GM21737 (cell line): ENCODE measurements around the gene ASCC3.

Experiments
- ATAC-seq: cut with Tn5 transposase; IDR thresholded peaks from one replicate; pipeline ENCODE4 v1.9.1; 2021; ENCODE audit warnings: mild to moderate bottlenecking, moderate library complexity; ENCODE audit not compliant: unreplicated experiment

The ASCC3 gene

DNA sequence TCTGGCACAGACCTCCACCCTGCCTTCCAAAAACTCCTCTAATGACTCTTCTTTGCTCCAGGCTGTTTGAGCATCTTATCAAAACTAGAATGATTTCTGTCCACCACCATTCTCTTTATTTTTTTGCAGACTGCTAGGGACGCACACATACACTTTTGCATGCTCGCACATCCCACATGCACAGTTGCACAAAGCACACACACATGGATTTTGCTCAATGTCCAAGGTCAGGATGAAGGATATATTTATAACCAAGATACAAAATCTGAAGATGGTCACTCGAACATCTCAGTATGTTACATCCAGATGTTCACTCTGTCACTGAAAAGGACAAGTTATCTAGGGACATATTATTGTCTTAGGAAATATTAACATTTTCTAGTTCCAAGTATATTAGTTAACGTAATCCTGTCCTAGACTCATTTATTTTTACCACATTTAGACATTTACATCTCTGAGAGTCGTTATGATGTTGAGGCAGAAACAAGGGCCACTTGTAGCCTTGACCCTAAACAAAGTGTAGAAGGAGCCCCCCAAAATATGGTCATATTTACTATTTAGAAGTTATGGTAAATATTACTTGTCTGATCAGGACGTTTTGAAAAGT lies 413.0 kb downstream of the ASCC3 start:
- ATAC-seq, result no peak

DNA sequence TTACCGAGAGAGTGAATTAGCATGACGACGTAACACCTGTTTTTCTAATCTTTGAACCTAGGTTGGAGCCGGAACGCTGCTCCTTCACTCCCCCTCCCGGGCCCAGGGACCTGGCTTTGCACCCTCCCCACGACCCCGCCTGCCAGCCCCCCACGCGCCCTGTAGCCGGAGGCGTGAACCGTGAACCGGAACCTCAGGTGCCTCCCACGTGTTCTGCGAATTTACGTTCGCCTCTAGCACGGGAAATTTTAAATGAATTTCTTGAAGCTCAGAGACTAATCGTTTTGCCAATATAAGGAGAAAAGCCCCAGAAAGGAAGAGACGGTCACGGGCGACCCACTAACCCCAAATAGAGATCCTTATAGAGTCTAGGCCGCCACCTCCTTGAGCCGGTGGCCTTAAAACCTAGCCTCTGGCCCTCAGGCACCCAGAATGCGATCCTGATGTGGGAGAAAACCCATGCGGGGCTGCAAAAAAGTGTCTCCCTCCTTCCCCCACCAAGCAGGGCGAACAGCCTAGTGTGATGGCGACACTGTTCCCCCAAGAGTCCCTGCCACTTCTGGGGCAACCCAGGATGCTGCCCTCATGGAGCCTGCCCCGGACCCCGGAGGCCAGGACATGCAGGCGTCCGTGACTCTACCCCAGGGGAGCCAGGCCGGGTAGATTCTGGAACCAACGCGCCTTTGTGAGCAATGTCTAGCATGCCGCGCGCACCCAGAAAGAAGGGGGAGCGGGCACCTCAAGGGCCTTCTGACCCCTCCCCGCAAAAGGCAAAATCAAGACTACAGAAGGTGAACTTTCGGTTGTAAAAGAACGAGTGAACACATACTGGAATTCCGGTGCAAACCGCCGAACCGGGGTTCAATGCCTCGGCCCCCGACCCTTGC lies 413.8 kb downstream of the ASCC3 start:
- ATAC-seq, result no peak

DNA sequence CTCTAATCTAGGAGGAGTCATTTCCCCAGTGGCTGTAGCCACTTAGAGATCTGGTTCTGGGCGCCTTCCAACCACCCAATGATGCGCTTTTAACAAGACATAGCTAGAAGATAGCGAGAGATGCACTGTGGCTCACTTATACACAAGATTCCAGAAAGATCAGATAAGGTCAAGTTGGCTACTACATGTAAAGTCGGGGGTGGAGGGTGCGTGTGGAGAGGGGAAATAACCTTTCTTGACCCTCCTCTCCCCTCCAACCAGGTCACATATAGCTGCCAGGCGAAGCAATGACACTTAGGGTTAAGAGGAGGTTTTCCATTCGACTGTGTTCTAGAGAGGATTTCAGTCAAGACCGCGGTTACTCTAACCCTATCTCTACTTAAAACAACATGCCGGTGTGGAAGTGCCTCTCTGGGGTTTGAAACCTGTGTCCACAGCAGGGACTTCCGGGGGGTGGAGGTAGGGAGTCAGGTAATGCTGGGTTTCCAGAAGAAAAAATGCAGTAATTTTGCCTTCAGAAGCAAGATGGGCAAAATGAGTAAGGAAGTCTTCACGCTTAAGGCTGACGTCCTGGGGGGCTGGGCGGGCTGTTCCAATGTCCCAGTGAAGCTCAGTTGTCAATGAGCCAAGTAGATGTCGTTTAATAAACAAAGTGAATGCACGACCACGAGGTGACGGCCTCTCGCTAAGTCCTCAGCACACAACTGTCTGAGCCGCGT lies 414.6 kb downstream of the ASCC3 start:
- ATAC-seq, result no peak

DNA sequence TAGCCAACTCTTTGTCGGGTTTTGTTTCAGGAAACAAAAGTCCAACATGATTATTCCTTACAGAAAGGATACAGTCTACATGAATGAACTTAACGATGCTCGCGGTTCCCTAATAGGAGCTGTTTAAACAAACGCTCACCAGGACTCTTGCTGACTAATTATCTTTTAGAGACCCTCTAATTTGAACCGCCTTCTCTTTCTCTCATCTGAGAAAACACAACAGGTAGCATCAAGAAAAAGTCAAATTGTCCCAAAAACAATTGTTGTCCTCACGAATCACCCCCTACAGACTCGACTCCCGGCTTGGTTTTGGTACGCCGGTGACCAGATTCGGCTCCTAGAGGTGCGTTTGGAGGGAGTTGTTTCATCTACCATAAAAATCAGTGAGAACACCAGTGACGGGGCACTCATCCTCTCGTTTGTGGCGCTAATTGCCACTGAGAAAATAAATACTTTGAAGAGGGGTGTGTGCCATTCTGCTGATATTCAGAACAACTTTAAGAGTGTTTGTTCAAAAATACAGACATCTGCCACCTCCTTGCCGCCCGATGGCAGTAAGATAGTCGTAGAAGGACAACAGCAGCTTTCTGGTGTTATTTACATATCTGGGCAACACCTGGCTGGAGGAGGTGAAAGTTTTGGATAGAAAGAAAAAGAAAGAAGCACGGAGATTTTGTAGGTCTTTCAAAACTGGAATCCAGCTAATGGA lies 415.3 kb downstream of the ASCC3 start:
- no peak for ATAC-seq

DNA sequence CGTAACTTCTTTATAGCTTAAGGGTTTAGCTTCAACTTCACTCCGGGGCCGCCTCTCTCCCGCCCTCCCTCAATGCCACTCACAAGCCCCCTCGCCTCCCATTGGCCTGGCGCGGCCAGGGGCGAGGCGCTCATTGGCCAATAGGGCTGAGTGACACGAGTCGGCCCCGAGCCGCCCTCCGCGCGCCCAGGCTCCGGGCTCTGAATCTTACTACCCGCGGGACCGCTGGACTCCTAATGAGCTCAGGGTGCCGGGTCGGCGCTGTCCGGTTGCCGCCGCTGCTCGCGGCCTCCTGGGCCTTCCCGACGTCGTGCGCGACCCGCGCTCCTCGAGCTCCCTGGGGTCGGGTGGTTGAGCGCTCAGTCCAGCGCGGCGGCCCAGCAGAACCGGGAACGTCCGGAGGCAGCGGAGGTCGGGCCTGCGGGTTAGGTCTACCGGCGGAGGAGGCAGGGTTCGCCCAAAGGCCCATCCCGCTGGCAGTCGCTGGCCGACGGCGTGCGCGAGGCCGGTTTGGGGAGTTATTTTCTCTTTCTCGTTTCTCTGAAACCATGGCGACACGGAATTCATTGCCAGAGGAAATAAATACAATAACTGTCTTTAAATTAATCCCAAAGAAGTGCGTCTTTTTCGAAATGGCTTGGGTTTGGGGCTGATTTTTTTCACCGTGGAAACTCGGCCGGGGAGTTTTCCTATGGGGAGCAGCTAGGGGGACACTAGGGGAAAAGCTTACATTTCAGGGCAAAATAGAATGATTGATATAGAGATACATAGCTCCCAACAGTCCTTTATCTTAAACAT lies 416.0 kb downstream of the ASCC3 start, which contains the start of gene SIM1:
Gene SIM1 (minus strand): TSS at position 19 of the 798 bp plus-strand sequence. CDS start 1,453 bp downstream, outside the sequence.
- peak; percentile 58 for ATAC-seq

DNA sequence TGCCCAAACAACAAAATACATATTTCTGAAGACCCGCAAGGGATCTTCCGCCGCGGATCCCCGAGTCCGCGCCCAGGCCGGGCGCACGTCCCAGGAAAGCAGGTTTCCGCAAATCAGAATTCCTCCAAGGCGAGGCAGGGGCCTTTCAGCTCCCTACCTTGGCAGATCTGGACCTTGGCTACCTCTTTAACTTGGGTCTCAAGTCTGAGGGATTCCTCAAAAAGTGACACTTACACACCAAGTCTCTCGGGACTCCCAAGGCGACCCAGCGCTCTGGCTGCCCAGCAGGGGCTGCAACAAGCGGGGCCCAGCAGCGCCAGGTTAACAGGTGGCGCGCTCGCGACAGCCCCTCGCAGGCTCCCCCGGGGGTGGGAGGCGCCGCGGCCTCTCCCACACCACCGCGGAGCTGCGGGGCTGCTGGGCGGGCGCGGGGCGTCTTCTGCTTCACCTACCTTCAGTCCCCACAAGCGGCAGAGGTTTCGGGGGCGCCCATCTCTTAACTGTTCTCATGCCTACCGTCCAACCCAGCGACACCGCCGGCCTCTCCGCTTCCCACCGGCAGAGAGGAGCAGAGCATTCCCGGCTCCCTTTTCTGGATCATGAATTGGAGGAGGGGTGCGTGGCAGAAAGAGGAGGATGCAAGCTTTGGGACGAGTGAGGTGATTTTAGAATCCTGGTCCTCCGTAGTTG lies 416.8 kb downstream of the ASCC3 start:
- no peak for ATAC-seq

DNA sequence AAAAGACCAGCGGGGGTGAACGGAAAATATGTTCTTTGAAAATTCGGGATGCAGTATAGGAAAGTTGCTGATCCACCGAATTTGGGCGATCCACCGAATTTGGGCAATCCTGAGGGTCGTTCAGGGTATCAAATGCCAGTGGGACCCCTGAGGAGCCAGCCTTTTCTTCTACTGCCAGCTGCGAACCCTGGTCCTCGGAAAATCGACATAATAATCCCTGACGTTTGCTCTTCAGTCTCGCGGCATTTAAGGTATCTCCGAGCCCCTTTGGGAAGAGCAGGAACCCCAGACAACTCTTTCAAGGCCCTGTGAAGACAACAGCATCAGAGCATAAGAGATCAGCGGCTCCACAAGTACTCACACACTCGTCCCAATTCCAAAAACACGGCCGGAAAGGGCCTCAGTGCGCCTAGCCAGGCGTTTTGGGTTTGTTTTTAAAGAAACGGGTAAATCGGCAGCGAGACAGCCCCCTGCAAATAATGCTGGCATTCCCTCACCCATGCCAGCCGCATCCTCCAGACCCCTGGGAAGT lies 417.4 kb downstream of the ASCC3 start:
- no peak for ATAC-seq

DNA sequence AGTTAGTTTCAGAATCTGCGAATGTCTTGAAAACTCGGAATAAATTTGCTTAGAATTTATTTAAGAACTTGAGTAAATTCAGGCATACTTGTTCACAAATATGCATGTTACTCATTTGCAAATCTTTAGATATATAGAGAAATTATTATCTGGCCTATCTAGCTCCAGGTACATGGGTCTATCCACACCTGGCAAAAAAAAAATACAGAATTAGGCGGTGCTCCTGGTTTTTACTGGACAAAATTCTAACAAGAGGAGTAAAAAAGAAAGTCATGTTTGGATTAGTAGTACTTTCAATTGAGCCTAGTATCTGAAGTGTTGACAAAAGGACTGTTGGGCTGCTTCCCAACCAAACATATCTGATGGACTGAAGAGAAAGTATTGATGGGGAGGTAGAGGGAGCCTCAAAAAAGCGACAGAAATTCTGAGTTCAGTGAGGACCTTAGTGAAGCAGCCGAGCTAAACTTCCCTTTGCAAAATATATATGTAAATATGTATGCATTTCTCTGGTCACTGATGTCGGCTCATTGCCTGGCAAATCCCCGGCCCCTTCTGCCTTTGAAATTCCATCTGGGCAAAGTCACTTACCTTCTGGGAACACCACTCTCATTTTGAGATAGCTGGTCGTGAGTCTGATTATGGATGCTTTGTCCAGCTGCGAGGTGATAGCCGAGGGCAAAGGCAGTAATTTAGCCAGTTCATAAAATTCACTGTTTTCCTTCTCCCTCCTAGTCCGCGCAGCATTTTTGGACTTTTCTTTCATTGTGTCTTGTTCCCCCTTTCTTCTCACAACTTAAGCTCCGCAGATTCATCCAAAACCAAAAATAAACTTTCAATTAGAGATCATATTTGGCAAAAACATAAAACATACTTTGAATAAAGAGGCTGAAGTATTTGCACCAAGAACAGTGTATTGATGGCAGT lies 418.2 kb downstream of the ASCC3 start:
- ATAC-seq, result no peak

DNA sequence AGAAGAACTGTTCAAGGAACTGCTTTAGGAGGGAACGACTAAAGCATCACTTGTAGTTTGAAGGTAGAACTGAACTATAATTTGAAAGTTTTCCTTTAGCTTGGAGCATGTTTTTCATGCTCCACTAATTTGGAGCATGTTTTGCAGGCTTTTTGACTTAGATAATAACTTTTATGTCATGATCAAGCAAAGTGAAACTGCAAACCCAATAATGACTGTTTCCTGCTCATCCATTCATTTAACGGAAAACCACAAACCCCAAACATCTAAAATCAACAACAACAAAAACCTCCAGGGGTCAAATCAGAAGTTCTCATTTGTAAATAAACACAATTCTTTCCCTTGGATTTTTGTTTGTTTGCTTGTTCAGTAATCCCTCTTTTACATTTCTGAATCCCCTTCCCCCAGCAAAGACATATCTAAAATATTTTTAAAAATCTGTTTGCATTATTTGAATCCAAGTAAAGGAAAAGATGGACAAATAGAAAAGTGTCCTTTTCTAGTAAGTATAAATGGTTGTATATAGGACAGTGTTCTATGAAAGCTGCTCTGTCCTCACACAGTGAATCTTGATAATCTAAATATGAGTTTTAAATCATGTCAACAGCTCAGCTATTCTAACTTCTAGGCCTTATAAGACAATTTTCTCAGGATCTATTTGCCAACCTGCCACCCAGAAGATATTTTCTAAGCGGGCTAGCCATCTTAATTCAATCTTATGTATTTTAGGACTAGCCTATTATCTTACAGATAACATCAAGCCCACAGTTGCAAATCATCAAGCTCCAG lies 419.0 kb downstream of the ASCC3 start:
- no peak for ATAC-seq

DNA sequence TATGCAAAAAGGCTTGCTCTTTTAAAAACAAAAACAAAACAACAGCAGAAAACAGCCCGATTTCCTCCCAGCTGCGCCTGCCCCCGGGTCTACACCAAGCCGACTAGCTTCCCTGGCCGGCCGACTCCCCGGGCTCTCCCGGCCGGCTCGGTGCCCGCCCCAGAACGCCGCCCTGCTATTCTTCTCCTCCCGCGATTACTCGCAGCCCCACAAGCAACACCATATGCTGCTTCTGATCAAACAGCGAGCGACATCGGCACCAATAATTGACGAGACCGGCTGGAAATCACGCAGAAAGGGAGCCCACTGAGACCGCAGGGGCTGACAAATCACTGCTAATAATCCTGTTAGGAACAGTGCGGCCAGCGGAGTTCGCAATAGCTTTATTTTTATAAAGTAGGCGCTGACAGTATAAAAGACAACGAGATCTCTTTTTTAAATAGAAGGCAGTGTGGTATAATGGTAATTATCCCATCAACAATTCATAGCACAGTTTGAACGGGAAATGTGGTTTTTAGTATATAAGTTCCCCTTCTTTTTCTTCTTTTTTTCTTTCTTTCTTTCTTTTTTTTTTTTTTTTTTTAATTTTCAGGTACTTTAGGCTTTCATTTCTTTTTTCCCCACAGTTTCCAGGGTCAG lies 419.7 kb downstream of the ASCC3 start:
- ATAC-seq, result no peak

DNA sequence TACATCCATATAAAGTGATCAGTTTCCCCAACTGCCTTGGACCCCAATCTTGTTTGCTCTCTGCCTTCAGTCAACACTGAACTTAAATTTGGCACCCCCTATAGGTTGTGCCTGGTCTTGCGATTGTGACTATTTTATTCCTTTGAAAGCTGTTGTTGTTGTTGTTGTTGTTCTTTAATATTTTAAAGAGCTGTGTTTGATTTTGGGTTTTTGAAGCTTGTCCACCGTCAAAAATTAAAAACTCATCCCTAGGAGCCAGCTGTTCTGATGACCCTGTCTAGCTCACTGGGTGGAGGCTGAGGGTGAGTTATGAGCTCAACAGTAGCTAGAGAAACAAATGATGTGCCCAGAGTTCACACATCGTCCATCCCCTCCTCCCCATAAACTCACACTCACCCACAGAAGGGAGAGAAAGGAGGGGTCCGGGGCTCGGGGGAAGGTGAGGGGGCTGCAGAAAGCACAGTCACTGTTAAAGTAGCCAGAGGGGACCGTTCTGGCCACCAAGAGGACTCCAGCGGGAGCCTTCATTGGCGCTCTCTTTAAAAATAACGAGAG lies 420.4 kb downstream of the ASCC3 start:
- no peak for ATAC-seq

DNA sequence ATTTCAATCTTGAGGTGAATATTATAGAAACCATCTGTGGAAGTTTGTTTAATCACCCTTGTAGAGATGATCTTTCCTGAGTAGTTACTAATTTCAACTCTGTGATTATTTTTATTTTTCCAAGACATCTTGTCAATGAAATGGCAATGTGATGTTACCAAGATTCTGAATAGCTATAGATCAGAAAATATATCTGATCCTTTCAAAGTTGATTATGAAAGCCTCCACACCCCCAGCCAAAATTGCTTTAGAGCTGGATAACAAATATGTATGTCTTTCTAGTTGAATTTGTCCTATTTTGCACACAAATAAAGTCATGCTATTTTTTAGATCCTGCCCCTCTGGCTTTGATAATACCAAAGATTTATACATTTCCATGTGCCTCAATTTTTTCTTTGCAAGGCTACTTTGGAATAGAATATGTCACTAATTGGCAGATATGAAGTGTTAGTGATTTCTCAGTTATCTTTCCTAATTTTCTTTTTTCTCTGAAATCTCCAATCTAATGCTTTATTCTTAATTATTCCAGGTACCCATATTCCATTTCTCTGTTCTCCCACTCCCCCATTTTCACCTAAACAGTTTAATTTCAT lies 421.4 kb downstream of the ASCC3 start:
- ATAC-seq, result no peak

DNA sequence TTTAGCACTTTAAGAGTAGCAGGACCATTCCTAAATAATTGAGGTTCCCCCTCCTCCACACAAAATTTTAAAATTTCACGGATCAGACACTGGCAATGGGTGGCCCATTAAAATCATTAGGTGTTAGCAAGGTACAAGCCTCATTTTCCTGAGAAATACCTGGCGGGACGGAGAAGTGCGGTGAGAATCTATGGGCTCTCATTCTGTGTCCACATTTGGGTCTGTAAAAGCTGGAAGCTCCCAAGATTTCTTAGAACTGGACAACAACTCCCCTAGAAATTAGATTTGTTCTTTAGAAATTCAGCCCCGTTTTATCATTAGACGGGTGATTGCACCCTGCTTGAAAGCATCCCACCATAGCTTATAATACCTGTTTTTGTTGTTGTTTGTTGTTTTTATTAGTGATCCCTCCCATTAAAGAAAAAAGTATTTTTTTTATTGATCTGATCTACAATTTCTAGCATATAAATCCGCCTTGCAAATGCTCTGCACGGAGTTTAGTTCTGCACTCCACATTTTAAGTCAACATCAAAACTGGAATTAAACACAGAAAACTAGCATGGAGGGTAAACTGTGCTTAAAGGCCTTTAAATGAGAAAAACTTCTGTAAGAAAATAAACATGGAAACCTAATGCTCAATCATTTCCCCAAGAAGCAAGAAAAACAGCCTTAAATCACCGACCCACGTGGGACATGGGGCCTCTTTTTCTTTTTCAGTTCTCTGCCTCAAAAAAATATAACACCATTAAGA lies 422.1 kb downstream of the ASCC3 start:
- ATAC-seq, result no peak
